ENCODE results near the gene OTP.
A peak's percentile ranks its signal among the peaks of the same experiment; 100 is the strongest.

The OTP gene

GRCh38 chr5:77645995-77646639 lies 7.6 kb upstream of the OTP start:
- WGBS, 2 experiments (ENCODE audit: insufficient coverage in 2 of 2), result 30 to 31% methylated on average over 2 to 6 of the region's 11 CpGs
- no peaks in the 10 kb centered on the region for H3K9me3 ChIP-seq (ENCODE audit: control insufficient read depth, low read length)
- no peak overlapping the region for H3K27ac ChIP-seq (ENCODE audit: low read depth, low read length, severe bottlenecking)
- H3K36me3 ChIP-seq (ENCODE audit: control insufficient read depth, insufficient read depth, low read length), result no peaks in the 10 kb centered on the region
- H3K4me1 ChIP-seq (ENCODE audit: control insufficient read depth, insufficient read depth, low read length, poor library complexity, severe bottlenecking), result no peaks in the 10 kb centered on the region
- no peak overlapping the region for H3K4me3 ChIP-seq (ENCODE audit: extremely low read depth, insufficient read depth, low read length, poor library complexity, severe bottlenecking)

DNA sequence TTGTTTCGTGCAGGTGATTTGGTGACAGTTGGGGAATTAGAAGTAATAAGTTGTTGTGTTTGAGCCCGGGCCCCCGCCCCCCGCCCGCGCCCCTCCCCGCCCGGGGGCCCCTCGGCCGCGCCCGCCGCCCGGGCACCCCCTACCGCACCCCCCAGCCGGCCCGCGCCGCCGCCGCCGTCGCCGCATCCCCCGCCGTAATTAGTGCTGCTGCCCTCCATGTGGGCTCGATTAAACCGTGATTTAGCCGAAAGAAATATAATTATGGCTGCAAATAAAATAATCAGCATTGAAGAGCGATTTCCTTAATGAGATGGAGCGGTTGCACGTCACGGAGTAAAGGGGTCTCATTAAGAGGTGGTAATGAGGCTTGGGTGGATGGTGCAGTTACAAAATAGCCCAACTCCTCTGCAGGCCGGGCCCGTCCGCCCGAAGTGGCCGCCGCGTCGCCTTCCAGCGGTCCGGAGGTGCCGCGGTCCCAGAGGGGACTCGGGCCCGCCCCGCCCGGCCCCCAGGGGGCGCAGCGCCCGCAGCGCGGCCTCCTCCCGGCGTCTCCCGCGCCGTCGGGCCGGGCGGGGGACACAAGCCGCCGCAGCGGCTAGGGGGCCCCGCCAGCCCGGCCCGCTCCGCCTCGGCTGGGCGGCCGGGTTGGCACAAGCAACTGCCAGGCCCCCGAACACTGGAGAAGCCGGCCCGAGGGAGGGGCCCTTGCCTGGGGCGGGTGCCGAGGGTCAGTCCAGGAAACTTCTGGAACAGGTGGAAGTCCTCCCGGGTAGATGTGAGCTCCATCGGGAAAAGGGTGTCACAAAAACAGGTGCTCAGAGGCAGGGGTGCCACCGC lies 6.9 kb upstream of the OTP start:
- no peaks in the 10 kb centered on the region for H3K4me1 ChIP-seq (ENCODE audit: control insufficient read depth, insufficient read depth, low read length, poor library complexity, severe bottlenecking)
- H3K4me3 ChIP-seq (ENCODE audit: extremely low read depth, insufficient read depth, low read length, poor library complexity, severe bottlenecking), result peak overlapping the region; percentile 16
- H3K9me3 ChIP-seq (ENCODE audit: control insufficient read depth, low read length), result no peaks in the 10 kb centered on the region
- WGBS, 2 experiments (ENCODE audit: insufficient coverage in 2 of 2), result 0 to 1% methylated on average over 36 to 55 of the region's 80 CpGs
- H3K36me3 ChIP-seq (ENCODE audit: control insufficient read depth, insufficient read depth, low read length), result no peaks in the 10 kb centered on the region
- no peak overlapping the region for H3K27ac ChIP-seq (ENCODE audit: low read depth, low read length, severe bottlenecking)

- Histone ChIP-seq H3K9me3 (ENCODE audit: control insufficient read depth, low read length) (no peaks in the 10 kb centered on the region), H3K36me3 (ENCODE audit: control insufficient read depth, insufficient read depth, low read length) (no peaks in the 10 kb centered on the region), H3K4me3 (ENCODE audit: extremely low read depth, insufficient read depth, low read length, poor library complexity, severe bottlenecking) (no peak overlapping the region), H3K4me1 (ENCODE audit: control insufficient read depth, insufficient read depth, low read length, poor library complexity, severe bottlenecking) (no peaks in the 10 kb centered on the region), H3K27ac (ENCODE audit: low read depth, low read length, severe bottlenecking) (no peak overlapping the region)
- 1% methylated on average over 13 to 16 of the region's 33 CpGs for WGBS, 2 experiments (ENCODE audit: insufficient coverage in 2 of 2)
Observed at GRCh38 chr5:77644371-77645157, 6.1 kb upstream of the OTP start.

- Histone ChIP-seq H3K4me1 (ENCODE audit: control insufficient read depth, insufficient read depth, low read length, poor library complexity, severe bottlenecking) (no peaks in the 10 kb centered on the region), H3K36me3 (ENCODE audit: control insufficient read depth, insufficient read depth, low read length) (no peaks in the 10 kb centered on the region), H3K27ac (ENCODE audit: low read depth, low read length, severe bottlenecking) (no peak overlapping the region), H3K4me3 (ENCODE audit: extremely low read depth, insufficient read depth, low read length, poor library complexity, severe bottlenecking) (no peak overlapping the region), H3K9me3 (ENCODE audit: control insufficient read depth, low read length) (no peaks in the 10 kb centered on the region)
- WGBS, 2 experiments (ENCODE audit: insufficient coverage in 2 of 2), result 1% methylated on average over 12 to 19 of the region's 28 CpGs
Observed at GRCh38 chr5:77643654-77644370, 5.3 kb upstream of the OTP start.

- Histone ChIP-seq H3K9me3 (ENCODE audit: control insufficient read depth, low read length) (no peaks in the 10 kb centered on the region), H3K4me3 (ENCODE audit: extremely low read depth, insufficient read depth, low read length, poor library complexity, severe bottlenecking) (no peak overlapping the region), H3K27ac (ENCODE audit: low read depth, low read length, severe bottlenecking) (no peak overlapping the region), H3K4me1 (ENCODE audit: control insufficient read depth, insufficient read depth, low read length, poor library complexity, severe bottlenecking) (no peaks in the 10 kb centered on the region), H3K36me3 (ENCODE audit: control insufficient read depth, insufficient read depth, low read length) (no peaks in the 10 kb centered on the region)
- WGBS, 2 experiments (ENCODE audit: insufficient coverage in 2 of 2), result 5% methylated on average over 13 to 14 of the region's 21 CpGs
Observed at GRCh38 chr5:77642738-77643653, 4.5 kb upstream of the OTP start.

DNA sequence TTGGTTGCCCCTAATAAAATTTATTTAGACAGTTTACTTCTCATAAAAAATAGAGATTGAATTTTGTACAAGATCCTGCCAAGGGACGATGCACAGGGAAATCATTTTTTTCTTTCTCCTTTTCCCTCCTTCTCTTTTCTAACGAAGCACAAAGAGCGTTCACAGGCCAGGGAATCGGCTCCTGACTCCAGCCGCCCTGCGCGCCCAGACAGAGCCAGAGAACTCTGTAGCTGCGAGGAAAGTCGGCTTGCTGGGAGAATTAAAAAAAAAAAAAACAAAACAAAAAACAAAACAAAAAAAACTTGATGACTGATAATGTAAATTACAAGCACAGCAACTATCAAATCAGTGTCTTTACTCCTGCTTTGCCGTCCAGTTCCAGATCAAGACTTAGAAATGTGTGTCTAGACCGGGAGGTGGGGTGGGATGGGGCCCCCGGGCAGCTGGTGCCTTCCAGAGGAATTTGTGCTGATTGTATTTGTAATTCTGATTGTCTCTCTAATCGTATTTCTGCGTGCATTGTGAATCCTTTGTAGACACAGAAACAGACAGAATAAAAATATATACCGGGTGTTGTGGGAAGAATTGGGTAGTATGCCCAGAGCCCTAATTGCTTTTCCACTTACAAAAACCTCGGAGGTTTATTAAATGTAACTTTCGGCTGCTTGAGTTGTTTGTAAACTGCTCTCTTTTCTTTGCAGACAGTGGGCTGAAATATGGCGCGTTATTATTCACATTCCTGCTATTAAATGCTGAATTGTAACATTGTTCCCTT lies 3.6 kb upstream of the OTP start:
- Histone ChIP-seq H3K27ac (ENCODE audit: low read depth, low read length, severe bottlenecking) (no peak overlapping the region), H3K4me1 (ENCODE audit: control insufficient read depth, insufficient read depth, low read length, poor library complexity, severe bottlenecking) (no peaks in the 10 kb centered on the region), H3K4me3 (ENCODE audit: extremely low read depth, insufficient read depth, low read length, poor library complexity, severe bottlenecking) (no peak overlapping the region), H3K9me3 (ENCODE audit: control insufficient read depth, low read length) (no peaks in the 10 kb centered on the region), H3K36me3 (ENCODE audit: control insufficient read depth, insufficient read depth, low read length) (no peaks in the 10 kb centered on the region)
- WGBS, 2 experiments (ENCODE audit: insufficient coverage in 2 of 2), result 10 to 20% methylated on average over 1 to 3 of the region's 19 CpGs

DNA sequence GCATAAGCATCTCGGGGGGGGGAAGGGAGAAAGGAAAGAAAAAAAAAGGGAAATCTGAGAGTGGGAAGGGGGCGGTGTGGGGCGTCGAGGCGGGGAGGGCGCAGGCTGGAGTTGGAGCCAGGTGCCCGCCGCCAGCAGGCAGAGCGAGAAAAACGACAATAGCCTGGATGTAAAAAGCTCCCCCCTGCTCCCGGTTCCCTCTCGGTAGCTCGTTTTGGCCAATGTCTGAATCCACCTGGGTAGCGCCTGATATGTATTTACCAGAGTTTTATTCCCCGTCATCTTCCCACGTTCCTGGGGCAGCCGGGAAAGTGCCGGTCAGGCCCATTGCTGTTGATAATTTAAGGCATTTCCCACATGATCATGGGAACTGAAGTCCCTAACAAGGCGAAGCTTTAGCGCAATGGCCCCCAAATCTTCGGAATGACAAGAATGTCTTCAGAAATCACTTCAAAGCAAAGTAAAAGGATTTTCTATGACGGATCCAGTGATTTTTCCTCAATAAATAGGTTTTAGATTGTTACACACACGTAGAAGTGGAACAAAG lies 3.0 kb upstream of the OTP start:
- Histone ChIP-seq H3K27ac (ENCODE audit: low read depth, low read length, severe bottlenecking) (no peak overlapping the region), H3K9me3 (ENCODE audit: control insufficient read depth, low read length) (no peaks in the 10 kb centered on the region), H3K4me3 (ENCODE audit: extremely low read depth, insufficient read depth, low read length, poor library complexity, severe bottlenecking) (no peak overlapping the region), H3K4me1 (ENCODE audit: control insufficient read depth, insufficient read depth, low read length, poor library complexity, severe bottlenecking) (no peaks in the 10 kb centered on the region), H3K36me3 (ENCODE audit: control insufficient read depth, insufficient read depth, low read length) (no peaks in the 10 kb centered on the region)
- WGBS, 2 experiments (ENCODE audit: insufficient coverage in 2 of 2), result 0 to 3% methylated on average over 16 to 20 of the region's 23 CpGs

DNA sequence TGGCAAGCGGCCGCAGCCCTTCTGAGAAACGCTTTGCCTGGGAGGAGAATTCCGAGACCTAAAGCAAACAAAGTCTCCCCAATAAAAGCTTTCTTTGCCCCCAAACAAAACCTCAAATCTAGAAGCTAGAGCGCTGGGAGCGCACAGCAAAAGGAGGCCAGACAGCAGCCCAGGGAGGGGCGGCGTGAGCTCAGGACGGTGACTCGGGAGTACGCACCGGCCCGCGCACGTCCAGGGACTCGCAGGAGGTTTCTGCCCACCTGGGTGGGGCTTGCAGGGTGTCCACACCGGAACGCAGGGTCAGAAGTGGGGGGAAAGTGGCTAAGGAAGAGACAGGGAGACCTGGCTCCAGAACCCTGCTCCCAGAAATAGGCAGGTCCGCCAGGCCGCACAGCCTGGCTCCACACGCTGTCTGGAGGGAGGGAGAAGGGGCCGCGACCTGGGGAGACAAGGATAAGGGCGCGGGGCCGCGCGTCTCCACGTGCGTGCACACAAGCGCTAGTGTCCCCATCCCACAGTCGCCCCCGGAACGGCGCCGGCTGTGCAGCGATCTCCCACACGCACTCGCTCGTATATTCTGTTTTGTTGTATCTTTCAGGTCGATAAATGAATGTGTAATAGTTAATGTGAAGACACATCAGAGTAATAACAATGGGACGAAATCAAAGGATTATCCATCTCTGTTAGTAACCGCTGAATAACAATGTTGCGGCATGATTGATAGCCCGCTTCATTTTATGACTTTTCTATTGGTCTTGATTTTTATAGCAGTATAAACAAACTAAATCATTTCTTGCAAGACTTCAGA lies 2.3 kb upstream of the OTP start:
- Histone ChIP-seq H3K27ac (ENCODE audit: low read depth, low read length, severe bottlenecking) (no peak overlapping the region), H3K9me3 (ENCODE audit: control insufficient read depth, low read length) (no peaks in the 10 kb centered on the region), H3K4me3 (ENCODE audit: extremely low read depth, insufficient read depth, low read length, poor library complexity, severe bottlenecking) (no peak overlapping the region), H3K36me3 (ENCODE audit: control insufficient read depth, insufficient read depth, low read length) (no peaks in the 10 kb centered on the region), H3K4me1 (ENCODE audit: control insufficient read depth, insufficient read depth, low read length, poor library complexity, severe bottlenecking) (no peaks in the 10 kb centered on the region)
- 1% methylated on average over 29 of the region's 45 CpGs for WGBS, 2 experiments (ENCODE audit: insufficient coverage in 2 of 2)

Data from mesodermal cell (in vitro differentiated cells).